HG03460 (cell line): ENCODE results near the gene C3orf52.

Experiments used
- ATAC-seq: cut with Tn5 transposase; IDR thresholded peaks from one replicate; pipeline ENCODE4 v1.9.1; 2021; ENCODE audit not compliant: unreplicated experiment

The C3orf52 gene

DNA sequence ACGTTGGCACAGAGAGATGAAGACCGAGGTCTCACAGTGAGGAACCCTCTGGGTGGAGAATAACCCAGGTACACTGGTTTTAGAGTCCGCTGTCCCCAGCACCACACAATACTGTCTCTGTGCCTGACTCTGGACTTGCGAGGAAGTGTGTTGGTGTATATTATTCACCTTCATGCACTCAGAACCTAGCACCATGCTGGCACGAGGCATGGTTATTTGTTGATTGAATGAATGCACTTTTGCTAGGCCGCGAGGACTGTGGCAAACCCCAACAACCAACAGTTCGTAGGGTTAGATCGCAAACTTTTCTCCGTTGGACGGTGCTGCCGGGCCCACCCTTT, 484 bp upstream of the C3orf52 start:
- ATAC-seq: peak; percentile 9

DNA sequence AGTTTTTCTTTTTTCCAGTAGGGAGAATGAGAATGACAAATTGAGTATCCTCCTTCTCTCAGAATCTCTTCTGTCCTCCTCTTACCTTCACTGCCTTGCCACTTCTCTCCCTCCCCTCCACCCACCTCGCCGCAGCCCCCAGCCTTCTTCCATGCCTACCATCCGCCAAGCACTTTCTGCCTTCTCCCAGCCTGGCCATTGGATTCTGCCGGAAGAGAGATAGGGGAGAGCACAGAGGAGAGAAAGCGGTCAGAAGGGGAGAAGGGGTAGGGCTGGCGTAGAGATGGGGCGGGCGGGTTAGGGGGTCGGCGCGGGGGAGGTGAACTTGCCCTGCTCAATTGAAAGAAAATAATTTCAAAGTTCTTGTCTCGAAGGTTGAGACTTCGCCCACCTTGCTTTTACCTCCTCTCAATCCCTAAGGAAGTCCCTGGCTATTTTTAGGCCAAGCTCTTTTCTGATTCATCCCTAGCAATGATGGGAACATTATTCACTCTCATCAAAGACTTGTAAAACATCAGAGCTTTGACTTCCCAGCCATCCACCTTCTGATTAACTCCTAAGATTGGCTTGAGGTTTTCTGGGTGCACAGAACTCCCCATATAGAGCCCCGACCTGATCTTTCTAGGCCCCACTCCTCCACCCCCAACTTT, 811 bp downstream of the C3orf52 start:
- no peak for ATAC-seq

DNA sequence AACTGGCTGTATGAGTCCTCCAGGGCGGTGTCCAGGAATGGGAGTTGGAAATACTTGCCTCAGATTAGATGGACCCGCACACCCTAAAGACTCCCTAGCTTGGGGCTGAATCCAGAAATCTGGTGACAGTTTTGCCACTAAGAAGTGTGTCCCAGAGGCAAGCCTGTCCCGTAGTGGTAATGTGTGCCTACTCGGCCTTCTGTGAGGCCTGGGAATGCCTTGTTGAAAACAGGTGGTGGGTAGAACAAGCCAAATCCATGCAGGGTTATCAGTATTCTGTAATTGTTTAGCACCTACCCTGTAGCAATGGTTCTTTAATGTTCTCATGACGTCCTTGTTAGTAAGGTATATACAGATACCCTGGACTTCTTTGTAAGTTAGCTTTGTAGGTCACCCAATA, 1.6 kb downstream of the C3orf52 start:
- no peak for ATAC-seq

DNA sequence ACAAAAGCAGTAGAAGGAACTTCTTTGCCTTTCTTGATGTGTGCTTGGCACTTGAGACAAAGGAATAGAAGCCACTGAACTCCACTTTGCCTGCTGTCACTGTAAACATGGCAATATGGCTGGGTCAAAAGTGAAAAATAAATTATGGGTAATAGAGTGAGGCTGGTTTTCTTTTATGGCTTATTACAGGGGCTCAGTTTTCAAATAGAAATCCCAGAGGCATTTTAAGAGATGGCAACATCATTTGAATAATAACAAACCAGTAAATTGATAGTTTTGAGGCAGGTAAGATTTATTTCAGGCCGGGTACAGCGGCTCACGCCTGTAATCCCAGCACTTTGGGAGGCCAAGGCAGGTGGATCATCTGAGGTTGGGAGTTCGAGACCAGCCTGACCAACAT, 2.8 kb downstream of the C3orf52 start:
- ATAC-seq: no peak

DNA sequence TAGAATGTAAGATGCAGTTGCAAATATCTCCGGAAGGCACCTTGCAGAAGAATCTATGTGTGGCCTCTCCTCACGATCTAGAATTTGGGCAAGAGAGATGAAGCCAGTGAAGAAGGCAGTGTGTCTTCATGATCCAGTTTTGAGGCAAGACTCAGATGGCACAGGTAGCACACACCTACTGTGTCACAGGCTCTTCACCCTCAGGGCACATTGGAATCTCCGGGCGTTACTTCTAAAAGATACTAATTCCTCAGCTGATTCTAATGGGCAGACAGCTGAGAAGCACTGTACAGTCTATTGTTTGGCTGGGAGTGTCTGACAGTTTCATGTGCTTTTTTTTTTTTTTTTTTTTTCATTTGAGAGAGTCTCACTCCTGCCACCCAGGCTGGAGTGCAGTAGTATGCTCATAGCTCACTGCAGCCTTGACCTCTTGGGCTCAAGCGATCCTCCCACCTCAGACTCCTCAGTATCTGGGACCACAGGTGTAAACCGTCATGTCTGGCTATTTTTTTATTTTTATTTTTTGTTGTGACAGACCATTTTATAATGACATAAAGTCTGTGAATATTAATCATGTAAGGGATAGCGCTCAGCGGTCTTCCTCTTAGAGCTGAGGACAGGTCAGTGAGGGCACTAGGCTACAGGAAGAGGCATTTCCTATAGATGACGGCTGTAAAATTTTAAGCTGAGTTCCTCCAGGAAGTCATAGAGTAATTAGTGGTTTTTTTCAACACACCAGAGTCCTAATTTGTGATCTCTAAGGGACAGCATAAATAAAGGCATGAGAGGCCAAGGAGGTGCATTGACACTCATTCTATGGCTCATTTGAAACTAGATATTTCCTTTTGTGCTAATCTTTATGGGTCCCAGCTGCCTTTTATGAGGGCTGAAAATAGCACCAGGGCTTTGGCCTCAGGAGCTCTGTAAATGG, 4.0 kb downstream of the C3orf52 start:
- no peak for ATAC-seq

DNA sequence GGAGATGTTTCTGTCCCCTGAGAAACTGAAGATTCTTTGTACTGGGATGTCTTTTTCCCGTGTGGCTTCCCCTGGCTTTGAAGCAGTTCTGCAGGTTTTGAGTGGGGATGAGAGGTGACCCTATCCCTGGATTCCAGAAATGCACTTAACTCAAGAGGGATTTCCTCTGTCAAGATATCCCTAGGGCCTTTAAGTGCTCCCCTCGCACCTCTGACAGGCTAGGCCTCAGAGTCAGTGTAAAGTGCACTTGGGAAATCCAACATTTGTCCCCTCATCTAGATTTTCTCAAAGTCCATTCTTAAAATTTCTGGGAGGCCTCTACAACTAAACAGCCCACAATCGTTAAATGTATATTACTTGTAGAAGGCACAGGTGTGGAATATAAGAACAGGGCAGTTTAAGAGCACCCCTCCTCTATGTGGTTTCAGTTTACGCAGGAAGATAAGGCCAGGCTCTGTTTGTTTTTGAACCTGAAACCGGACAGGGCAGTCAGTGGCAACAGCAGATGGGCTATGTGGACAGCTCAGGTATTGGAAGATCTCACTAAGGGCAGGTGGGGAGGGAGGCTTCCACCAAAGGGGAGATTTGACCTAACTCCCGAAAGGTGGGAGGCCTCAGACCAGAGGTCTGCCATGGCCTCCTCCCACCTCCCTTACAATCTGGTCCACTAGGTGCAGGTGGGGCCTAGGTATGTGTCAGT, 4.8 kb downstream of the C3orf52 start:
- no peak for ATAC-seq

DNA sequence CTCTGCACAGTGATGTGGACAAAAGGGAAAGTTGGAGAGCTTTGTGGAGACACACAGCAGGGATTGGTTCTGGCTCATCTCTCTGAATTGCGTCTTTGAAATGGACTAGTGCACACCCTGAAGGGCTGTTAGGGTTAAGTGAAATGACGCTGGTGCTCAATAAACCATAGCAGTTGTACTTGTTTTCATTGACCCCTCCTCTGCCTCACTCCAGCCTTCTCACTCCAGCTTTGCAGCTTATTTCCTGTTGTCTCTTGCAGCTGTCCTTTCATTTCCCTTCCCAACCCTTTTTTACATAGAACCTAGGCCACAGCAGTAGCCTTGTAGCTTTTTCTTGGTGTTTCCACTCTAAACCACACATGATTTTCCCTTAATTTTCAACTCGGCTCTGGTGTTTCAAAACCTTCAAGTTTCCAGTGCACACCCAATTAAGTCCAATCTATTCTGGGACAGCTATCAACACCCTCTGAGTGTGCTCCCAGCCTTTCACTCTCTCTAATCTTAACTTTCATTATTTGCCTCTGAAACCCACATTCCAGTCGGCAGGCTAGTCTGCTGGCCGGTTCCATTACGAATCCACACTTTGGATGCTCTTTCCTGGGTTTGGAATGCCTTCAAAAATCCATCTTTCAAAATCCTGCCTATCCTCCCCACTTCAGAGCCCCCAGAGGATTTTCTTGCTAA, 6.4 kb downstream of the C3orf52 start:
- ATAC-seq: peak; percentile 49

DNA sequence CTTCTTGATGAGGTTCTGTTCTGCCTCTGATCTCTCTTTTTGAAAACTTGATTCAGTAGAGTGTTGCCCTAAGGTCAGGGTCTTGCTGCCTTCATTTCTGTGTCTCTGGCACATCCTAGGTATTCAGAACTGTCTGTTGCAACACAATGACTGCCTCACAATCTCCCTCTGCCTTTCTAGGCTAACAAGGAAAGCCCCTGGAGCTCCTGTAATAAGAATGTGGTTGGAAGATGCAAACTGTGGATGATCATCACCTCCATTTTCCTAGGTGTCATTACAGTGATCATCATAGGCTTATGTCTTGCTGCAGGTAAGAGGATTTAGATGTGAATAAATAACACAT, 7.0 kb downstream of the C3orf52 start:
- ATAC-seq: no peak

DNA sequence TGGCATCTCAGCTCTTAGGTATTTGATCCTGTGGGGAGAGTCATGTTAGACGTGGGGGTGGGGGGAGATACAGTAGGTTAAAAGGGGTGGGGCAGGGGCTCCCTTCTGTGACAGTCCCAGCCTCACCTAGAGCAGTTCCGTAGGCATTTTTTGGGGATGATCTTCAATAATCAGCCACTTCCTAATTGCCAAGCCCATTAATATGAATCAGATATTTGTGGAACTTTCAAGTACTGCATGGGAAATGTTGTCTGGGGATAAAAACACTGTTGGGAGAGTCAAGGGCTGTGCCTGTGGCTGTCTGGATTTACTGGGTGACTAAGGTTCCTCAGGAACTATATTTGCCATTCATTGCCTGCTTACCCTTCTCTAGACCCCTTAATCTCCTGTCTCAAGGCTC, 9.5 kb downstream of the C3orf52 start:
- no peak for ATAC-seq

DNA sequence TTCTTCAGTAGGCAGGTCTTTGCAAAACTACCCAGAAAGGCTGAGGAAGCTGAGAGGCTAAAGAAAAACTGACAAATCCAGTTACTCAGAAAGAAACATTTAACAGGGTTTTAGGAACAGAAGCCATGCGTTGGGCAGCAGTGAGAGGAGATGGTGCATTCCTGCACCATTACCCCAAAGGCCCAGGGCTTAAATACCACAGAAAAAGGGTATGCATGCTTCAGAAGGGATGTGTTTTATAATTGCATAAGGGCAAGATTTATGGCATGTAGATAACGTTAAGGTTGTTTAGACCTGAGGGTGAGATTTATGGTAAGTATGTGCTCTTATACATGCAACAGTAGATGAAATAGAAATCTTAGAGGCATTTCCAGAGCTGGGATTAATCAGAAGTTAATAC, 10.0 kb downstream of the C3orf52 start:
- no peak for ATAC-seq

DNA sequence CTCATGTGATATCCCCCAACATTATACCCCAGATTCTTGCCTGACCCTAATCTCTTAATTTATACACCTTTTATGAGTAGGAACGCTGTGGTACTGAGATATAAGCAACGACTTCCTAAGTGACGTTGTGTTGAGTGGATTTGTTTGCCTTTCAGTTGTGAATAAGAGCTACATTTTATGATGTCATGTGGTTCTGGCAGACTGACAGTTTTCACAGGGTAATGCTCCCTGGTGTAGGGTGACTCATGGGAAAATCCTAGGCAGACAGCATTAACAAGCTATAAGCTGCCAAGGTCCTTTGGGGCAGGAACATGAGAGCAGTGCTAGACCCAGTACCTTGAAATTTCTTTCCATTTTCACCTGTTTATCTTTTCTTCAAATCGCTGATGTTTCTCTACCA, 11.2 kb downstream of the C3orf52 start:
- no peak for ATAC-seq

DNA sequence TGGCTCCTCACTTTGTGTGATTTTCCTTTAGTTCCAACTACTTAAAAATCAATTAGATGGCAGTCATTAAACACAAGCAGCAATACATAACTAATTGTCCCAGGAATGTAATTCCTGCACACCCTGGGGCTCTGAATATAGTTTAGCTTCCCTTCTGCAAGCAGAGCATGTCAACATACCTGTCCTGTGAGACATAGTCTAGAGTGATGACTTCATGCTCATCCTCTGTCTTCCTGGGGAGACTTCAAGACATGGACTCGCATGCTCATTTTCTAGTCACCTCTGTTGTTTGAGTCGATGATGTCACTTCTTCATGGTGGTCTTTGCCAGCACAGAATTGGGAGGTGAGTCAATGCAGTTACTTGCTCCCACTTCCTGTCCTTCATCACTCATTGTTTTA, 15.7 kb downstream of the C3orf52 start:
- ATAC-seq: no peak

DNA sequence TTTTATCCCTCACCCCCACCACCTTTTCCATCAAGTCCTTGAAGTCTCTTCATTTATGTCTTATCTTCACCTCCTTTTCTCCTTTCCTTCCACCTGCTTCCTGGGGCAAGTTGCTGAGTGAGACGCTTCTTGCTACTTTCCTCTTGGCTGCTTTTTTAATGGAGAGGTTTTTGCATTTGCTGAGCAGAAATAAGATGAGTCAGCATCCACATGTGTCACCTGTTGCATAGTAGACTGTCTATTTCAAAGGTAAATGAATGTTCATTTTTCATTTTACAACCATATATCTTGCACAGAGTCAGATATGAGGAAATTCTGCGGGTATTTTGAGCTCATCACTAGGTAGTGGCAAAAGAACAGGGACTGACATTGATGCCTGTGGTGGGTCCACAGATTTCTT, 18.6 kb downstream of the C3orf52 start:
- no peak for ATAC-seq

DNA sequence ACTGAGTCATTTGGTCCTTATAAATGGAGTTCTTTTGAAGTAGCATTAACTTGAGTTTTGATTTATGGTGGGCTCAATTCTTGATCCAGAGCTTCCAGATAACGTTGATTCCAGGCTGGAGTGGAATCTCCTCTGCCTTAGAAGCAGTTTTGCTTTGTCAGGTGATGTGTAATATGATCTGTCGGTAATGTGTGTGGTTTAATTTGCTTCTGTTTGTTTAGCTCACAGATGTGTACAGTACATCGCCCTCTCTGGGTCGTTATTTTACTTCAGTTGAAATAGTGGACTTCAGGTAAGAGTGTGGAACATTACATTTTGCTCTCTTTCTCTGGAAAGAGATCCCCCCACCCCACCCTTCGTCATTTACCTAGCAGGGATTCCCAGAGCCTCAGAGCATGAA, 23.1 kb downstream of the C3orf52 start:
- ATAC-seq: no peak

DNA sequence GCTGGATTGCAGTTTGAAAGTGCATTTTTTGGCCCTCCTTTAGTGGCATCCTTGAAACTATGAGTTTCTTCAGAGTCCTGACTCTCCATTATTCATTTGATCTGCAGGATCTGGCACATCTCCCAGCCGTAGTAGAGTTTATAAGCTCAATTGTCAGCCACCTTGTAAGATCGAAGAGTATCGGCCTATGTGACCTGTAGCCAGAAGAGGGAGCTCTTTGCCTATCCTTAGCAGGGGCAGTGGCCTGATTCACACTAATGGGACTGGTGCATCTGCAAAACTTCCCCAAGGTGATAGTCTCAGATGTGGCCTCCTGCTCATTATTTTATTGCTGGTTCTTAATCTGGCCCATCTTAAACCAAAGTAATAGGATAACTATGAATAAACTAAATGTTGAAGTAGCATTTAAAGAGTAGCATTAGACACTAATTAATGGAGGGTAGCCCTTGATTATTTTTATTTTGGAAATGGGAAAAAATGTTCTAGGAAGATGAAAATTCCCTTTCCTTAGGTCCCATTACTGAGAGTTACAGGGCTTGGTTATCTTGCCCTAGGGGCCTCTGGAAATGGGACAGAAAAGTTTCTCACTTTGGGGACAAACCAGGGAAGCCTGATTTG, 25.7 kb downstream of the C3orf52 start:
- ATAC-seq: peak; percentile 43

DNA sequence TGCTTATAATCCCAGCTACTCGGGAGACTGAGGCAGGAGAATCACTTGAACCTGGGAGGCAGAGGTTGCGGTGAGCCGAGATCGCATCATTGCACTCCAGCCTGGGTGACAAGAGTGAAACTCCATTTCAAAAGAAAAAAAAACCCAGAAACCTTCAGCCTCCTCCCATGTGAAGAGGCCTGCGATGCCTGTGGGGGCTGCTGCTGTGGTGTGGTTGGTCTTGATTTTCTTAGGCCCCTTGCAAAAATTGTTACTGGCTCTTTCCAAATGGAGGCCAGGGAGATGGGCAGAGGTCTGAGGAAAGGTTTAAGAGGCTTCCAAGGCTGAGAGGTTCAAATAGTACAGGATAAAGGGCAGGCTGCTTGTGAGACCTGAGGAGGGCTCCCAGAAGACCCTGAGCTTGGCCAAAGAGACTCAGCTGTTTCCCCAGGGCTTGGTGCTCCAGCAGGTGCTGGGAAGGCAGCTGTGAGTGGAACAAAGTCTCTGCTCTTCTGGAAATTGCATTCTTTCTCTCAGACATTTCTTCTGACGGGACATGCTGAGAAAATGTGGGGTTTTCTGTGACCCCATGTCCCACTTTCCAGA, 28.5 kb downstream of the C3orf52 start:
- ATAC-seq: peak; percentile 26

DNA sequence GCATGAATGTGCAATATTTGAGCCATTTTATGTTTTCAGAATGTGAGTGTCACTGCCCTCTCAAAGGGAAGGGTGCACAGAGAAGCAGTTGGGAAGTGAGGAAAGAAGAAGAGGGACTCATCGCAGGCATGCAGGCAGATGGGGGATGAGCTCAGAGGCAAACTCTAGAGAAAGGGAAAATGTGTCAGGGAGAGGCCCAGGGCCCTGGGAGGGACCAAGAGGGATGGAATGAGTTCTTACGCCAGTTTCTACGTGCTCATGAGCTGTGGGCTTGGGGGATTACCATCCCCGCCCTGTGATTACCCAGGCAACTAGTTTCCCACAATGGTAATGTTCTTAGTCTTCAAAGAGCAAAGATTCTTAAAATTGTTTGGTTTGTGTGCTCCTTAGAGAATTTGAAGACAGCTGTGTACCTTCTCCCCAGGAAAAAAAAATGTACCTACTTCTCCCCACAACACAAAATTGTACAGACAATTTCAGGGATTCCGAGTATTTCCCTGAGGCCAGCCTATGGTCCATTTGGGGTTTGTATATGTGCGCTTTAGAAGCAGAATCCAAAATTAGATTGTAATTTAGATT, 29.1 kb downstream of the C3orf52 start:
- peak; percentile 36 for ATAC-seq

DNA sequence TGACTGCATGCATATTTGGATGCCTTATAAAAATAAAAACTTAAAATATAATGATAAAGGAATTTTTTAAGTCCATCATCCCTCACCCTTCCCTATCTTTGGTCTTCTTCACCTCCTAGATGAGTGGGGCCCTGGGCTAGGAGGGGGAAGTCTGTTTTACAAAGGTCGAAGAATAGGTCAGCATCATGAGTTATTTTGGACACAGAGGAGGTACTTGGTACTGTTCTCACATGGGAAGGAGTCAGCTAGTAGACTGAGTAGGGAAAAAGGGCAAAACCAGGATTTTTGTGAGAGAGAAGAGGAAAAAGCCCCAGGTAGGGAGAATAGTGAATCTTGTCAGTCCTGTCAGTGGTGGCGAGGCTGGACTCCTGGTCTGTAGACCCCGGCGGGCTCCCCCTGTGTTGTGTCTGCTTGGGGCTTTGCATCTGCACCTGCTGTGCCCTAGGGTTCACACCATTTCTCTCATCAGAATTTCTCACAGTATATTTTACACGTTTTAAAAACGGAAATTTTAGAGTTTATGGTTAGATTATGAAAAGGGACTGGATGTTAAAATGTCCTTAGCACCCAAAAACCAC, 29.7 kb downstream of the C3orf52 start:
- ATAC-seq: no peak

DNA sequence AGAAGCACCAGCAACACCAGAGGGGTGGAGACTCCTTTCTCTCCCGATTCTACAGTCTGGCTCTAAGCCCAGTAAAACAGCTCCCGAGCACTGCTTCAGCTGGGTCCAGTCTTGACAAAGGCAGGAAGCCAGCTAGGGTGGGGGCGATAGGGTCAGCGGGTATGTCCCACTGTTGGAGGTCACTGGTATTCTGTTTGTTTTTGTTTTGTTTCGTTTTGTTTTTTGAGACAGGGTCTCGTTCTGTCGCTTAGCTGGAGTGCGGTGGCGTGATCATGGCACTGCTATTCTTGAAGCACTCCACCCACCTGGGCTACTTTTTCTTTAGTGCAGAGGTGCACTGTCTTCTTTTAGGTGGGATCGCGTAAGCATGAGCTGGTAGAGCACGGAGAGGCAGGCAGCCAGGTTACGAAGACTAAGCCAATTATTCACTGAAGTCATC, 30.6 kb downstream of the C3orf52 start:
- no peak for ATAC-seq

DNA sequence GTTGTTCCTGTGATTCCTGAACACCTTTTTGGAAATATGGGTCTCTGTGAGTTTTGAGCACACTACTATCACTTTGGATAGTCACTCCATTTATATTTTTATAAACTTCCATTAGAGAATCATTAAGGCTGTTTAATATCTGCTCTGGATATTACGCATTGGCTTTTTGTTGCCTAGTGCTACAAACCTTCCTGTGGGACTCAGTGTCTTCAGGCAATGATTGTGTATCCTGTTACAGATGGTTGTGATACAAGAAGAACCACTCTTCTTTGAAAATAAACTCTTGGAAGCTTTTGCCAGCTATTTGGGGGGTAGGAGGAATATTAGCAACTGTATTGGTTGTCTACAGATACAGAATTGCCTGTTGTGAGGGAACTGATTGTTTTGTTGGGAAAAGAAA, 31.2 kb downstream of the C3orf52 start:
- ATAC-seq: no peak
